ENCODE data around the gene SEPHS1.

DNA sequence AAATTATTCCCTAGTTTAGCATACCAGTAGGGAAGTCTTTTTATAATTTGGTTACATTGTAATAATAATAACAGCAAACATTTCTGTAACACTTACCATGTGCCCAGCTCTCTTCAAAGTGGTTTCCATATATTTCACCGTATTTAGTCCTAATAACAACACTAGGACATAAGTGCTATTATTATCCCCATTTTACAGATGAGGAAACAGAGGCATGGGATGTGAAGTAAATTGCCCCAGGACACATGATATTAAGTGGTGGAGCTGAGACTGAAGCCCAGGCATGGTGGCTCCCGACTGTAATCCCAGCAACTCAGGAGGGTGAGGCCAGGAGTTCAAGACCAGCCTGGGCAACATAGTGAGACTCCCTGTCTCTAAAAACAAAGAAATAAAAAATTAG is 53.3 kb downstream of the SEPHS1 start:
- TF ChIP-seq, protein P1, sequence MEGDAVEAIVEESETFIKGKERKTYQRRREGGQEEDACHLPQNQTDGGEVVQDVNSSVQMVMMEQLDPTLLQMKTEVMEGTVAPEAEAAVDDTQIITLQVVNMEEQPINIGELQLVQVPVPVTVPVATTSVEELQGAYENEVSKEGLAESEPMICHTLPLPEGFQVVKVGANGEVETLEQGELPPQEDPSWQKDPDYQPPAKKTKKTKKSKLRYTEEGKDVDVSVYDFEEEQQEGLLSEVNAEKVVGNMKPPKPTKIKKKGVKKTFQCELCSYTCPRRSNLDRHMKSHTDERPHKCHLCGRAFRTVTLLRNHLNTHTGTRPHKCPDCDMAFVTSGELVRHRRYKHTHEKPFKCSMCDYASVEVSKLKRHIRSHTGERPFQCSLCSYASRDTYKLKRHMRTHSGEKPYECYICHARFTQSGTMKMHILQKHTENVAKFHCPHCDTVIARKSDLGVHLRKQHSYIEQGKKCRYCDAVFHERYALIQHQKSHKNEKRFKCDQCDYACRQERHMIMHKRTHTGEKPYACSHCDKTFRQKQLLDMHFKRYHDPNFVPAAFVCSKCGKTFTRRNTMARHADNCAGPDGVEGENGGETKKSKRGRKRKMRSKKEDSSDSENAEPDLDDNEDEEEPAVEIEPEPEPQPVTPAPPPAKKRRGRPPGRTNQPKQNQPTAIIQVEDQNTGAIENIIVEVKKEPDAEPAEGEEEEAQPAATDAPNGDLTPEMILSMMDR (IDR thresholded peaks at IDR 0.05), result no peak
- TF ChIP-seq POLR2A (IDR thresholded peaks at IDR 0.05), result no peak

Data from thyroid gland (tissue), 4 donors.